ENCODE data around the gene TRNP1.

DNA sequence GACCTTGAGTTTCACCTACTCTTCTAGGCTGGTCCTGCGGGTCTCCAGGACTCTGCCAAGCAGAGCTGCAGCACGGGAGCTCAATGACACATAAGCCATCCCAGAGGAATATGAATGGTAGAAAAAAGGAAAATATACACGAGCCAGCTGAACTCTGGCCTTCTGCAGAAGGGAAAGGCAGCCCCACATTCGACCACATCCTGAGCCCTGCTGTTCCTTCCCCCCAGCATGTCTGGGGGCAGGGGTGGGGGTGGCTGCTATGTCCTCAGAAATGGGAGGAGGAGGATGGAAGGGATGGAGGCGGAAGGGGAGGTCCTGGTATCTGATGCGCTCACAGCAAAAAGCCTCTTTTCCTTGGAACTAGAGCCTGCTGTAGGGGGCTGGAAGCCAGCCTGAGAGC lies 21.1 kb upstream of the TRNP1 start:
- TF ChIP-seq, protein P1, sequence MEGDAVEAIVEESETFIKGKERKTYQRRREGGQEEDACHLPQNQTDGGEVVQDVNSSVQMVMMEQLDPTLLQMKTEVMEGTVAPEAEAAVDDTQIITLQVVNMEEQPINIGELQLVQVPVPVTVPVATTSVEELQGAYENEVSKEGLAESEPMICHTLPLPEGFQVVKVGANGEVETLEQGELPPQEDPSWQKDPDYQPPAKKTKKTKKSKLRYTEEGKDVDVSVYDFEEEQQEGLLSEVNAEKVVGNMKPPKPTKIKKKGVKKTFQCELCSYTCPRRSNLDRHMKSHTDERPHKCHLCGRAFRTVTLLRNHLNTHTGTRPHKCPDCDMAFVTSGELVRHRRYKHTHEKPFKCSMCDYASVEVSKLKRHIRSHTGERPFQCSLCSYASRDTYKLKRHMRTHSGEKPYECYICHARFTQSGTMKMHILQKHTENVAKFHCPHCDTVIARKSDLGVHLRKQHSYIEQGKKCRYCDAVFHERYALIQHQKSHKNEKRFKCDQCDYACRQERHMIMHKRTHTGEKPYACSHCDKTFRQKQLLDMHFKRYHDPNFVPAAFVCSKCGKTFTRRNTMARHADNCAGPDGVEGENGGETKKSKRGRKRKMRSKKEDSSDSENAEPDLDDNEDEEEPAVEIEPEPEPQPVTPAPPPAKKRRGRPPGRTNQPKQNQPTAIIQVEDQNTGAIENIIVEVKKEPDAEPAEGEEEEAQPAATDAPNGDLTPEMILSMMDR (IDR thresholded peaks at IDR 0.05; ENCODE audit: low read depth, low read length, missing input control) = no peak
- no peak for TF ChIP-seq FOXA1 (IDR thresholded peaks at IDR 0.05)
- TF ChIP-seq TAF1 (conservative IDR thresholded peaks at IDR 0.05) = no peak
- TF ChIP-seq MAX (IDR thresholded peaks at IDR 0.05) = no peak
- no peak for TF ChIP-seq EGR1 (IDR thresholded peaks at IDR 0.05; ENCODE audit: low read depth in 2 of 2)
- TF ChIP-seq JUND (IDR thresholded peaks at IDR 0.05) = no peak
- no peak for TF ChIP-seq GABPA (IDR thresholded peaks at IDR 0.05 in 1 of 2, conservative IDR thresholded peaks at IDR 0.05 in 1 of 2)
- TF ChIP-seq, protein P2, sequence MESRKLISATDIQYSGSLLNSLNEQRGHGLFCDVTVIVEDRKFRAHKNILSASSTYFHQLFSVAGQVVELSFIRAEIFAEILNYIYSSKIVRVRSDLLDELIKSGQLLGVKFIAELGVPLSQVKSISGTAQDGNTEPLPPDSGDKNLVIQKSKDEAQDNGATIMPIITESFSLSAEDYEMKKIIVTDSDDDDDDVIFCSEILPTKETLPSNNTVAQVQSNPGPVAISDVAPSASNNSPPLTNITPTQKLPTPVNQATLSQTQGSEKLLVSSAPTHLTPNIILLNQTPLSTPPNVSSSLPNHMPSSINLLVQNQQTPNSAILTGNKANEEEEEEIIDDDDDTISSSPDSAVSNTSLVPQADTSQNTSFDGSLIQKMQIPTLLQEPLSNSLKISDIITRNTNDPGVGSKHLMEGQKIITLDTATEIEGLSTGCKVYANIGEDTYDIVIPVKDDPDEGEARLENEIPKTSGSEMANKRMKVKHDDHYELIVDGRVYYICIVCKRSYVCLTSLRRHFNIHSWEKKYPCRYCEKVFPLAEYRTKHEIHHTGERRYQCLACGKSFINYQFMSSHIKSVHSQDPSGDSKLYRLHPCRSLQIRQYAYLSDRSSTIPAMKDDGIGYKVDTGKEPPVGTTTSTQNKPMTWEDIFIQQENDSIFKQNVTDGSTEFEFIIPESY (IDR thresholded peaks at IDR 0.05) = no peak
